NB4 (cell line): ENCODE results near the gene HERC4.

Experiments
- POLR2A ChIP-seq: IDR thresholded peaks from 2 replicates; pipeline ENCODE4 v1.6.1; 2011; ENCODE audit warnings: mild to moderate bottlenecking; ENCODE audit not compliant: insufficient read length; ENCODE audit errors: extremely low read depth
- TF ChIP-seq, protein P1 (sequence below): IDR thresholded peaks from one replicate; pipeline ENCODE4 v1.5.1; 2012; ENCODE audit warnings: low read depth, low read length
- TF ChIP-seq, protein P2 (sequence below): IDR thresholded peaks from 2 replicates; pipeline ENCODE4 v1.6.1; 2011; ENCODE audit warnings: low read depth, low read length

DNA sequence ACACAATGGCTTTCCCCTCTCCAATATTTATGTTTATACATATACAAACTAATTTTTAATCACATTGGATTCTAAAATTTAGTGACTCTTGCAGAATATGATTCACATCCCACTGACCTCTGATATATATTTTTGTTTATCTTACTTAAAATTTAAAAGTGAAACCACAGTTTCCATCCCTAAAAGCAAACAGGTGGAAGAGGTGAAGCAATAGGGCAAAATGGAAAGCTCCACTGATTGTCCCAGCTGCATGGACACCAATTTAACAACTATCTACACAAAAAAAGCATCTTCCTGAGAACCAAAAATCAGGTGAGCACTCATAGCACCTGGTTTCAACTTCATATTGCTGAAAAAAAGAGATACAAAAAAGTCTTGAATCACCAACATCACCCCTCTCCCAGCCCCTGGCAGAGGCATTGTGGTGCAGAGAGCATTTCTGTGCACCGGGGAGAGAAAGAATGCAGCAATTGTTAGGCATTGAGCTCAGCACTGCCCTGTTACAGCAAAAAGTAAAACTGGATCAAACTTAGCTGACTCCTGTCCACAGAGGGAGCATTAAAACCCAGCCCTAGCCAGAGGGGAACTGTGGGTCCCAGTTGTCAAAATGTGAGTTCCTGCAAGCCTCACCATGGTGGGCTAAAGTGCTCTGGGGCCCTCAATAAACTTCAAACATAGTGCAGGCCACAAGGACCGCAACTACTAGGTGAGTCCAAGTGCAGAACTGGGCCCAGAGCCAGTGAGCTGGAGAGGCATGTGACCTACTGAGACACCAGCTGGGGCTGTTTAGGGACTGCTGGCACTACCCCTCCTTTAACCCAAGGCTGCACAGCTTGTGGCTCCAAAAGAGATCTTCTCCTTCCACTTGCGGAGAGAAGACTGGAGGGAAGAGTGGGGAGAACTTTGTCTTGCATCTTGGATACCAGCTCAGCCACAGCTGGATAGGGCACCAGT, 98.5 kb downstream of the HERC4 start:
- TF ChIP-seq POLR2A = no peak
- TF ChIP-seq, protein P1, sequence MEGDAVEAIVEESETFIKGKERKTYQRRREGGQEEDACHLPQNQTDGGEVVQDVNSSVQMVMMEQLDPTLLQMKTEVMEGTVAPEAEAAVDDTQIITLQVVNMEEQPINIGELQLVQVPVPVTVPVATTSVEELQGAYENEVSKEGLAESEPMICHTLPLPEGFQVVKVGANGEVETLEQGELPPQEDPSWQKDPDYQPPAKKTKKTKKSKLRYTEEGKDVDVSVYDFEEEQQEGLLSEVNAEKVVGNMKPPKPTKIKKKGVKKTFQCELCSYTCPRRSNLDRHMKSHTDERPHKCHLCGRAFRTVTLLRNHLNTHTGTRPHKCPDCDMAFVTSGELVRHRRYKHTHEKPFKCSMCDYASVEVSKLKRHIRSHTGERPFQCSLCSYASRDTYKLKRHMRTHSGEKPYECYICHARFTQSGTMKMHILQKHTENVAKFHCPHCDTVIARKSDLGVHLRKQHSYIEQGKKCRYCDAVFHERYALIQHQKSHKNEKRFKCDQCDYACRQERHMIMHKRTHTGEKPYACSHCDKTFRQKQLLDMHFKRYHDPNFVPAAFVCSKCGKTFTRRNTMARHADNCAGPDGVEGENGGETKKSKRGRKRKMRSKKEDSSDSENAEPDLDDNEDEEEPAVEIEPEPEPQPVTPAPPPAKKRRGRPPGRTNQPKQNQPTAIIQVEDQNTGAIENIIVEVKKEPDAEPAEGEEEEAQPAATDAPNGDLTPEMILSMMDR = no peak
- TF ChIP-seq, protein P2, sequence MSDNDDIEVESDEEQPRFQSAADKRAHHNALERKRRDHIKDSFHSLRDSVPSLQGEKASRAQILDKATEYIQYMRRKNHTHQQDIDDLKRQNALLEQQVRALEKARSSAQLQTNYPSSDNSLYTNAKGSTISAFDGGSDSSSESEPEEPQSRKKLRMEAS = no peak
